Measurements from ENCODE around the gene KRT75.
"Not testable (repeated sequence)": the region's sequence is repeated elsewhere in the genome, so short reads cannot be mapped to it uniquely, and the experiment has no call there.

The KRT75 gene

DNA sequence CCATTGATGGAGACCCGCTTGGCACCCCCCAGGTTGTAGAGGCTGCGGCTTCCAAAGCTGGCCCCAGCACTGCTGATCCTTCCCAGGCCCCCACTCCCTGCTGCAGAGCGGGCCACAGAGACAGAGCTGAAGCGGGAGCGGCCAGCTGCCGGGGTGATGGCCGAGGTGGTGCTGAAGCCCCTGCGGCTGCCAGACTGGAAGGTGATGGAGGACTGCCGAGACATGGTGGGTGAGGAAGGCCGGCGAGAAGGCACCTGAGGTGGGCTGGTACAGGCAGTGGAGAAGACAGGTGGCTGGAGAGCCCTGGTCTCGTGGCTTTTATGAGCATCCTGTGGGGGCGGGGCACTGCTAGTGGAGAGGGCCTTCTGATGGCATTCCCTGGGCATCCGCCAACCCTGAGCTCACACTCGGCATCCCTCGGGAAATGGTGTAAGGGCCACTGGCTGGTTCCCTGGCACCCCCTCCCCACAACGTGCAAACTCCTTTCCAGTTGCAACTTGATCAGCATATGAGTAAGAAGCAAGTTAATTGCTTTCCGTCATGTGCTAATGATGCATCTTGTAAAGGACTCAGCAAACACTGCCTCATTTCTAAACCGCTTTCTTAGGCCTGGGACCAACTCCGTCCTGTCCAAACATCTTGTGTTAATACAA lies at the start of gene KRT75:
Gene KRT75 (minus strand): TSS at position 291 of the 653 bp plus-strand sequence. CDS start 67 bp downstream, at position 224.
- DNase-seq (ENCODE audit: low read depth in 2 of 2), result no peak

DNA sequence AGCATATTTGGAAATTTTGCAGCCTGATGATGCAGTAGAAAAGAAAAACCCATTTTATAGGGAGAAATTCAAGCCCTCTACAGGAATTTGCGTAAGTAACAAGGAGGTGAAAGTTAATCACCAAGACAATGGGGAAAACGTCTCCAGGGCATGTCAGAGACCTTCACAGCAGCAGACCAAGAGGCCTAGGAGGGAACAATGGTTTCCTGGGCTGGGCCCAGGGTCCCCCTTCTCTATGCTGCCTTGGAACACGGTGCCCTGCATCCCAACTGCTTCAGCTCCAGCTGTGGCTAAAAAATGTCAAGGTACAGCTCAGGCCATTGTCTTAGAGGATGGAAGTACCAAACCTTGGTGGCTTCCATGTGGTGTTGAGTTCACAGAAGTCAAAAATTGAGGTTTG lies 45.9 kb upstream of the KRT75 start:
- no peak for DNase-seq (ENCODE audit: low read depth in 2 of 2)

DNA sequence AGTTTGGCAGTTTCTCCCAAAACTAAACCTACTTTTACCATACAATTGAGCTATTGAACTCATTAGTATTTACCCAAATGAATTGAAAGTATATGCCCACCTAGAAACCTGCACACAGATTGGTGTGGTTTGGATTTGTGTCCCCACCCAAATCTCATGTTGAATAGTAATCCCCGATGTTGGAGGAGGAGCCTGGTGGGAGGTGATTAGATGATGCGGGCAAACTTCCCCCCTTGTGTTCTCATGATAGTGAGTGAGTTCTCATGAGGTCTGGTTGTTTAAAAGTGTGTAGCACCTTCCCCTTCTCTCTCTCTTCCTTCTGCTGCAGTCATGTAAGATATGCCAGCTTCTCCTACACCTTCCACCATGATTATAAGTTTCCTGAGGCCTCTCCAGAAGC lies 43.5 kb upstream of the KRT75 start:
- DNase-seq (ENCODE audit: low read depth in 2 of 2), result no peak

DNA sequence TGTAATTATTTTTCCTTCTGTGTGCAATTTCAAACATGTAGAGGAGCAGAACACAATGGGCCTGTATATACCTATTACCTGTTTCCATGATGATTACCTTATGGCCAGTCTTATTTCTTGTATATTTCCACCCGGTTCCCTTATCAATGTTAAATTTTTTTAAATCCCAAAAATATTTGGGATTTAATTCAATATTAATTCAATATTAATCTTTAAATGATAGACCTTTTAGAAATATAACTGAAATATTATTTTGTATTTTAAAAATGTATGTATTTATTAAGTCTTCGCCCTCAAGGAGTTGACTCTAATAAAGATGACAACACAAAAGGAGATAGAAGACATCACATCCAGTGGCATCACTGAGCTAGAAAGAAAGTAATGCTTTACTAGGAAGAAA lies 40.0 kb upstream of the KRT75 start:
- DNase-seq (ENCODE audit: low read depth in 2 of 2), result no peak

DNA sequence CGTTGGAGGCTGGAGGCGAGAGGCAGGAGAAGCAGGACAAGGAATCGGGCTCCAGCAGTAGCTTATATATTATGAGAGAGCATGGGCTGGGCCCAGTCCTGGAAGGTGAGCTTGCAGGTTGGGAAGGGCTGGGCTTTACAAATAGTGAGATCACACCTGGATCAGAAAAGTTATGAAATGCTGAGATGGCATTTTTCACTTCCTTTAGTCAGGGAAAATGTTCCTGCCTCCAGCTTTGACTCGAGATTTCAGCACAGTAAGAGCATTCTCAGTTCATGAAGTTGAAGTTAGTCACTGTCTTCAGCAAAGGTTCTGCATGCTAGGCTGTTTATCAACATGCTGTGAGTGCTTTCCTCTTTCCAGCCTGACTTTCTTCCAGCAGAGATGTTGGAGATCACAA lies 39.6 kb upstream of the KRT75 start, which contains the start of gene KRT6C:
Gene KRT6C (minus strand): TSS at position 38 of the 400 bp plus-strand sequence. CDS start 68 bp downstream, outside the sequence.
- DNase-seq (ENCODE audit: low read depth in 2 of 2), result no peak

DNA sequence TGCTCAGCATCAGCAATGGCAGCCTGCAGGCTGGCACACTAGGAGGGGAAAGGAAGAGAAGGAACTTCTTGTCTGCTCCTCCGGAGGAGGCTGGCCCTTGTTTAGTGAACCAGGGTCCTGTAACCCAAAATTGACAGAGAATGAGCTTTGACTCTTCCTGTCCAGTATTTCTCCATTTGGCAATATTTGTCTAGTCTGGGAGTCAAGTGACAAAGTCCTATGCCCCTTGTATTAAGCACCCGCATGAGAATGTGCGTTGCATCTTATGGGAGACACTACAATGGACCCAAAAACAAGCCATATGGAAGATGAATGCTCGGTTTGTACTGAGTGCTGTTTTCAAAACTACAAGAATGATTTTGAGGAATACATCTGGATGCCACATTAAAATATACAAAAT lies 35.7 kb upstream of the KRT75 start:
- DNase-seq (ENCODE audit: low read depth in 2 of 2), result no peak

DNA sequence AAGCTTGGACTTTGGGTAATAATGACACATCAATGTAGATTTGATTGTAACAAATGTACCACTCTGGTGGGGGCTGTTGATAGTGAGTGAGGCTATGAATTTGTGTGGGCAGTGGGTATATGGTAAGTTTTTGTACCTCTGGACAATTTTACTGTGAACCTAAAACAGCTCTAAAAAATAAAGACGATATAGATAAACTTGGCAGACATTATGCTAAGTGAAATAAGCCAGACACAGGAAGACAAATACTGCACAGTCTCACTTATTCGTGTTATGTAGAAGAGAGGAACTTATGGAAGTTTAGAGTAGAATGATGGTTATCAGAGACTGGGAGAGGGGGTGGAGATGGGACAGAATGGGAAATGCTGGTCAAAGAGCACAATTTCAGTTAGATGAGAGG lies 30.7 kb upstream of the KRT75 start:
- DNase-seq (ENCODE audit: low read depth in 2 of 2), result no peak

DNA sequence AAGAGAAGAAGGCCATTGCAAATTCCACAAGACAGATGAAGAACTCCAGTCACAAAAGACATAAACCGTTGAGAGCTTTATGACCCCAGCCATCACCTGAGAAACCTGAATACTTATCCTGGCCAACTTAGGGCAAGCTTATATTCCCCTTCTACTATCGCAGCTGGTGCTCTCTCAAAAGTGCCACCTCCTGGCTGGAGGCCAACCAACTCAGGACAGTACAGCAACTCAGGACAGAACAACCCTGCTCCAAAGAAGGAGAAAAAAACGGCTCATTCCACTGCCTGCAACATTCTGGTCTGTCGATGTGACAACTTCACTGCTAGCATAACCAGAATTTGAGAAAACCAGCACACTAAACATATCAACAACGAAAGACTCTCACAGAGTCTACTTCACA lies 27.5 kb upstream of the KRT75 start:
- no peak for DNase-seq (ENCODE audit: low read depth in 2 of 2)

DNA sequence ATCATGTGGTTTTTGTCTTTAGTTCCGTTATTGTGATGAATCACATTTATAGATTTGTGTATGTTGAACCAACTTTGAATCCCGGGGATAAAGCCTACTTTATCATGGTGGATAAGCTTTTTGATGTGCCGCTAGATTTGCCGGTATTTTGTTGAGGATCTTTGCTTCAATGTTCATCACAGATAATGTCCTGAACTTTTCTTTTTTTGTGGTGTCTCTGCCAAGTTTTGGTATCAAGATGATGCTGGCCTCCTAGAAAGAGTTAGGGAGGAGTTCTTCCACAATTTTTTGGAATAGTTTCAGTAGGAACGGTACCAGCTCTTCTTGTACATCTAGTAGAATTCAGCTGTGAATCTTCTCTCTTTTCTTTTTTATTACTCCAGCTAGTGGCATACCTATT lies 24.7 kb upstream of the KRT75 start:
- DNase-seq (ENCODE audit: low read depth in 2 of 2), result no peak

DNA sequence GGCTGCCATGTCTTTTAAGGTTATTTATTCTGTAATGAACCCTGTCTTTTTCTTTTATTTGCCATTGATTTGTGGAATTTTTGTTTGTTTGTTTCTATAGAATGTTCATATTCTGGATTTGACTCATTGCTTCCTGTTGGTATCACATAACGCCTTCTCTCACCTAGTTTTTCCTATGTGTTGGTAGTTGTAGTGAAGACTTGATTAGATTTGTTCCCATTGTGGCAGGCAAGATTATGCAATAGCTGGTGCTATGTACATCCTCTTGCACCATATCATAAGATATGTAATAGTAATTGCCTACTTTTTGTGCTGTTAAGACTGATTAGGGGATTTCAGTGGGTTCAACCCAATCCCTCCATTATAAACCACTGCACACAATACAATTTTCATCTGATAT lies 21.6 kb upstream of the KRT75 start:
- no peak for DNase-seq (ENCODE audit: low read depth in 2 of 2)

DNA sequence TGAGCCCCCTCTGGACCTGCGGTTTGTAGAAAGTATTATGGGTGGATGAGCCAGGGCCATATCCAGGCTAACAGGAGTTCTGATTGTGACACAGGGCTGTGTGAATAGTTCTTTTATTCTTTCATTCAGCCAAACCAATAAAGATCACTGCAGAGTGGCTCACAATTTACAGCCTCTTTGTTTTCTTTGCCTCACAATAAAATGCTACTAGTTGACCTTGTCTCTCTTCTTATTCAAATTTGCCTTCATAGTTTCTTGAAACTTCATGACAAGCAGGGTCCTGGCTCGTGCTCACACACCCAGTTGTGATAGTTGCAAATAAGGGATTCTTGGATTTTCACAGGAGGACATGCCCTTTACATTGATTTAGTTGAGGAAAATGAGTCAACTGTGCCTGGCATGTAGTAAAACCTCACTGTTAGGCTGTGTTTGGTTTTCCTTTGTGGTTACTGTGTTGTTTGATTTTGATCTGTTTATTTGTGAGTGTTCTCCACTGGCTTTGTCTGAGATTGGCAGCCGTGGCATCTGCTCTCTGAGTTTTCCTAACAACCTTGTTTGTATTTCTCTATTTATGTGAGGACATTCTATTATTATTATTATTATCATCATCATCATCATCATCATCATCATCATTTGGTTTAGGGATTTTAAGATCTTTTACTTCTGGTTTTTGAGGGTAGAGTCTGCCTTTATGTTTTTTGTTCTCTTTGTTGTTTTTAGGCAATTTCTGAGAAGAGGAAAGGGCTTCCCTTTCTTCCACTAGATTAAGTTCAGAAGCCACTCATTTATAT lies 20.4 kb upstream of the KRT75 start:
- no peak for DNase-seq (ENCODE audit: low read depth in 2 of 2)

DNA sequence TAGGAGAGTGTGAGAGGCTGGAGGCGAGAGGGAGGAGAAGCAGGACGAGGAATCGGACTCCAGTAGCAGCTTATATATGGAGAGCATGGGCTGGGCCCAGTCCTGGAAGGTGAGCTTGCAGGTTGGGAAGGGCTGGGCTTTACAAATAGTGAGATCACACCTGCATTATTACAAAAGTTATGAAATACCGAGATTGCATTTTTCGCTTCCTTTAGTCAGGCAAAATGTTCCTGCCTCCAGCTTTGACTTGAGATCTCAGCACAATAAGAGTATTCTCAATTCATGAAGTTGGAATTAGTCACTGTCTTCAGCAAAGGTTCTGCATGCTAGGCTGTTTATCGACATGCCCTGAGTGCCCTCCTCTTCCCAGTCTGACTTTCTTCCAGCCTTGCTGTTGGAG lies 17.9 kb upstream of the KRT75 start, which contains the start of gene KRT6B:
Gene KRT6B (minus strand): TSS at position 46 of the 400 bp plus-strand sequence. CDS start 68 bp downstream, outside the sequence.
- no peak for DNase-seq (ENCODE audit: low read depth in 2 of 2)

DNA sequence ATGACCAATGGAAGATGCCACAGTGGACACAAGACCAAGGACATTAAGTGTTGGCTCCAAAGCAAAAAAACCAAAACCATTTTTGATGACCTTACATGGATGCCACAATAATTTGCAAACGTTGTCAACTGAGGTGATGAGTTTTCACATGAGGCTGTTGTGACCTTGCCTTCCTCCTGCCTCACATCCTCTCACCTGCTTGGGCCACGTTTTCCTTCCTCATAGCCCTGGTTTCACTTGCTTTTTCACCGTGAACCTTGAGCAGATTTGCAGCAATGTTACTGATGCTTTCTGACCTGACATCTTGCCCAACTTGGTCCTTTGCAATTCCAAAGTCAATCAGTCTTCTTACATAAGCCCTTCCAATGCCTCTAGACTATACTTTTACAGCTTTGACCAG lies 14.1 kb upstream of the KRT75 start:
- no peak for DNase-seq (ENCODE audit: low read depth in 2 of 2)

DNA sequence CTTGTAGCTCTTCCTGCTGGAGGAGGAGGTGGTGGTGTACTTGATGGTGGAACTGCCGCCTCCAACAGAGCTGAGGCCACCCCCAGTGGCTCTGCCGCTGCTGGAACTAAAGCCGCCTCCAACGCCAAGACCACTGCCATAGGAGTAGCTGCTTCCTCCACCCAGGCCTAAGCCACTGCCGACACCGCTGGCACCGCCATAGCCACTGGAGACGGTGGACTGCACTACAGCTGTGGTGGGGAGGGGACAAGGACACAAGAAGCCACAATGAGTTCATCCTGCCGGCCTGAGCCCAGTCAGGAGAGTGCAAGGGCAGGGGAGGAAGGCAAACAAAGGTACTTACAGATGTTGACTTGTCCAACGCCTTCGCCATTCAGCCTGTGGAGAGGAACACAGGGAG lies 13.0 kb upstream of the KRT75 start:
- not testable (repeated sequence) for DNase-seq (ENCODE audit: low read depth in 2 of 2)

DNA sequence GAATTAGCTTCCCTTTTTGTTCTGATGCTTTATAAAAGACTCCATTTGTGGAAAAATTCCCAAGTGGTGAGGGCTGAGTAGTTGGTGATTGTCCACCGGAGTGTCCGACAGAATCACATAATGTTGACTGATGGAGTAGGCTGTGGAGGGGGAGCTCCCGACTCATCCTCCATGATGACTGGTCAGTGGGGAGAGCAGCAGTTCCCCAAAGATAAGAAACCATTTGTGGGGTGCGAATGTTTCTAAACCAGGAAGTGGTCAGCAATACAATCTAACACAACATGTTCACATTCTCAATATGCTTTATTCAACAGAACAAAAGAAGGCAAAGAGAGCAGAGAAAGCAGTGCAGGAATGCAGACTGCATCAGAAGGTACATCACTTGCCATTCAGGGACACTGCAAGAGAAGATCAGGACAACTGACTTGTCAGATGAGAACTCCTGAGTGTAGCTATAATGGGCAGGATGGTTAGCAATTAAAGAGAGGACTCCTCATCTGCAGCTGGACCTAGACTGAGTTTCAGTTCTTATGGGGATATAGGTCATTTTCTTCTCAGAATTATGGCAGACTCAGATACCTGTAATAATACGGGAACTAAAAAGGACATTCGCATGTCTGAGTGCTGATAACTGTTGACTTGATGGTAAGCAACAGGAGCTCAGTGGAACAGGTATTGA lies 12.3 kb upstream of the KRT75 start:
- DNase-seq (ENCODE audit: low read depth in 2 of 2), result no peak

DNA sequence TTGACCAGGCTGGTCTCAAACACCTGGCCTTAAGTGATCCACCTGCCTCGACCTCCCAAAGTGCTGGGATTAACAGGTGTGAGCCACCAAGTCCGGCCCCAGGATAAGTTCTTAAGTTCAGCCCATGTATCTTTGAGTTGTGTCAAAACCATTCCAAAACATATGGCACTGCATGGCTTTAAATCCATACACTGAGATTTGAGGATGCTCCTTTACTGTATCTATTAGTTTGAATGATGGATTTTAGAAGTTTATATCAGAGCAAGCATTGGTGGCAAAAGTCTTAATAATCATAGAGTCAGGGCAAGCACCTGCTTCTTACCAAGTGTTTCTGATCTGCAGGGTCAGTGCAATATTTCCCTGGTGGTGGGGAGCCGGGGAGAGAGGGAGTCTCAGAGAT lies 11.7 kb upstream of the KRT75 start:
- DNase-seq (ENCODE audit: low read depth in 2 of 2), result no peak

DNA sequence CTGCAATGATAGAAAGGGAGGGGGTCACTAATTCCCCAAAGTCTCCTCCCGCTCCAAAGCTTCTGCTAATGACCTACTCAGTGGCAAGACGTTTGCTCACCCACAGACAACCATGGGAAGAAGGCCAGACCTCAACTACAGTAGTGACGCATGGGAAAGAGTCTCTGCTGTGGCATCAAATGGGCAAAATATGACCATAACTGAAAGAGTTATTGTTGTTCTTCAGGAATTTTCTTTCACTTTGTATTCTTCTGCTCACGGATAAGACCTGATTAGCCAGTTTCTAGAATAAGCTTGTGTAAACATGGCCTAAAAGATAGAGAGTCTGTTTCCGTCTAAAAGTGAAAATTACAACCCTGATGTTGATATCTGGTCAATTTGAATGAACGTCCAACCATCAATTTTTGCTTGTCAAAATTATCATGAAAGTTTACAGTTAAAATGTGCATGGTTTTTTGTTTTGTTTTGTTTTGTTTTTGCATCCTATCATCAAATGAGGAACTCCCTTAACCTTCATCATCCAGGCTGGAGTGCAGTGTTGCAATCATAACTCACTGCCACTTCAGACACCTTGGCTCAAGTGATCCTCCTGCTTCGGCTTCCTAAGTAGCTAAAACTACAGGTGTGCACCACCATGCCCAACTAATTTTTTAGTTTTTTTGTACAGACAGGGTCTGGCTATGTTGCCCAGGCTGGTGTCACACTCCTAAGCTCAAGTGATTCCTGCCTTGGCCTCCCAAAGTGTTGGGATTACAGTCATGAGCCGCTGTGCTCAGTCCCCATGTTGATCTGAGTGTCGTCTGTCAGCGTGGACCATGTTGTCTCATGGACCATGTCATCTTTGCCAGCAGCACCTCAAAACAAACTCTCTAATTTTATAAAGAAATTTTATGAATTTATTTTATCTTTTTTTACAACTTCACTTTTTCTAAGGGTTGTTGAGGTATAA lies 10.8 kb upstream of the KRT75 start:
- DNase-seq (ENCODE audit: low read depth in 2 of 2), result no peak

DNA sequence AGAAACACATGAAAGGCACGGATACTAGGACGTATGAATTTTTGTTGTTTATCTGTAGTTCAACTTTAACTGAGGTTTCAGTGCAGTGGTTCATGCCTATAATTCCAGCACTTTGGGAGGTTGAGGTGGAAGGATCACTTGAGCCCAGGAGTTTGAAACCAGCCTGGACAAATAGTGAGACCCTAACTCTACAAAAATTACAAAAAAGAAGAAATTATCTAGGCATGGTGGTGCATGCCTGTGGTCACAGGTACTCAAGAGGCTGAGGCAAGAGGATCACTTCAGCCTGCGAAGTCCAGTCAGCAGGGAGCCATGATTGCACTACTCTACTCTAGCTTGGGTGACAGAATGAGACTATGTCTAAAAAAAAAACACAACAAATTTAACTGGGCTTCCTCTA lies 9.8 kb upstream of the KRT75 start:
- no peak for DNase-seq (ENCODE audit: low read depth in 2 of 2)

DNA sequence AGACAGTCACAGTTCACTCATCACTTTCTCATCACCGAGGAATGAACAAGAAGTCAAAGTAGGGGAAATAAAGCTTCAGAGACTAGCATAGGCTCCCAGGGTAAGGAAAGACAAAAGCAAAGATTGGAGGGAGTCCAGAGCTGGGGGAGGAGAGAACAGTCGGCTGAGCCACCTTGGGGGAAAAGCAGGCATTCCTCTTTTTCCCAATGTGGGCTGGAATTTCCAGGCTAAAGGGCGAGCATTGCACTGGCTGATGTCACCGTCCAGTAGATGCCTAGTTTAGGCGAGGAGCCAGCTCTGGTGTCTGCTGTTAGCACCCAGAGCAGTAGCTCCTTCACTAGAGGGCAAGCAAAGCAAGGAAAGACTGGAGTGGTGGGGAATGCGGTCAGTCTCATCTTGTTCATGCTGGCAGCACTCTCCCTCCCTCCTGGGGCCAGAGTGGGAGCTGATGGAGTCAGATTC lies 8.5 kb upstream of the KRT75 start:
- DNase-seq (ENCODE audit: low read depth in 2 of 2), result no peak

DNA sequence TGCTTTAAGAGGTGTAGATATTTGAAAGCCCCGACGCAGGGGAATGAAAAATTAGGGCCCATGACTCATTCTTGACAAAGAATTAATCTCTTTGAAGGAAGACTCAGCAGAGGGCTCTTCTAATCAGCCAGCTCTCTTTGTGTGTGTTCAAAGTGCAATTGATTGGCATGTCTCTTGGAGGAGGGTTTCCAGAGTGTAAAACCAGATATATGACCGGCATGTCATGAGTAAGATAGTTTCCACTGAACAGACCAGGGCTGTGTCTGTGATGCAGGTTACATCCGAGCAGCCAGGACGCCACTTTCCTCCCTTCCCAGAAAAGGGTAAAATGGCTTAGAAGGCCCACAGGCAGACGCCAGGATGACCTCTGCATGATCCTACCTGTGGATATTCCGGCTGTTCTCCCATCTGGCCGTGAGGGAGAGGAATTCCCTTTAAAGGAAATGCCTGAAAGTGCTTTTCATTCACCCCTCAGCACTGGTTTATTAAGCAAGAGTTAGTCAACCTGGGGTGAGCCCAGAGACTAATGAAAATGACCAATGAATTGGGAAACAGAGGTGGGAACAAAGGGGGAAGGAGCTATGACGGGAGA lies 7.2 kb upstream of the KRT75 start:
- DNase-seq (ENCODE audit: low read depth in 2 of 2), result no peak

DNA sequence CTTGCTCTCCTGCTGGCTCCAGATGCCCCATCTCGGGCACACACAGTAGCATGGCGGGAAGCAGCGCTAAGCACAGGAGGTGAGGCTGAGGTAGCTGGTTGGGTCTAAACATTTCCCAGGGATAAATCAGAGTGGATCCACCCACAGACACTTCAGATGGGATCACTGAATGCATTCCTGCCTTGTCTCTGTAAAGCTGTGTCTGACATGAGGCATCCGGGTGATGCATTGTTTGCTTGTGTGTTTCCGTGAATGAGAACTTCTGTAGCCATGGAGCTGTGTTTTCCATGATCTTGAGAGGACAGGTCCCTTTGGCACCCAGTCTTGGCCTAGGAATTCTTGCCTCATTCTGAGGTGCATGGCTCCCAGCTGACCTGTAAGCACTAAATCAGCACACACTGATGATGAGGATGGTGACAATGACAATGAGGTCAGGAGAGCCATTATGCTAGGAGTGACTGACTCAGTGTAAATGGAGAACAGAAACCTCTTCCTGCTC lies 6.7 kb upstream of the KRT75 start:
- DNase-seq (ENCODE audit: low read depth in 2 of 2), result no peak
